Natural killer cell (primary cell): ENCODE data around the gene PAH. TPM values are rescaled to one million over a fixed set of nuclear protein-coding genes. Genes with fewer than 3 reads are reported as not detected.

Experiments used
- ATAC-seq, 3 donors: fragments of 150-1000 bp in 2 of 3; fragments of 200-7000 bp in 1 of 3; cut with Tn5 transposase; 1 replicate in 1 of 3; 2 replicates in 2 of 3; pipeline ENCODE4 v1.10.0; 2021; ENCODE audit warnings: mild to moderate bottlenecking in 2 of 3, moderate library complexity in 2 of 3
- DNase-seq, 2 donors: peaks; one replicate each; pipeline versions ENCODE4 v3.0.0 to v3.0.0-alpha.2; 2013 to 2021; ENCODE audit warnings: mixed read lengths in 1 of 2
- H3K27ac ChIP-seq: one replicate; pipeline ENCODE4 v1.5.1; 2013; ENCODE audit warnings: mild to moderate bottlenecking, low read length
- H3K27me3 ChIP-seq: one replicate; pipeline ENCODE4 v1.6.1; 2013; ENCODE audit warnings: low read length; ENCODE audit not compliant: control insufficient read depth, insufficient read depth
- H3K36me3 ChIP-seq: one replicate; pipeline ENCODE4 v1.6.1; 2013; ENCODE audit warnings: low read length; ENCODE audit not compliant: control insufficient read depth, insufficient read depth
- H3K4me1 ChIP-seq: one replicate; pipeline ENCODE4 v1.6.1; 2013; ENCODE audit warnings: low read length; ENCODE audit not compliant: control insufficient read depth, insufficient read depth
- H3K4me3 ChIP-seq: one replicate; pipeline ENCODE4 v1.5.1; 2013; ENCODE audit warnings: low read length
- H3K9me3 ChIP-seq: one replicate; pipeline ENCODE4 v1.6.1; 2013; ENCODE audit warnings: low read length; ENCODE audit not compliant: control insufficient read depth, insufficient read depth
- H3K27ac Mint-ChIP-seq, 2 donors: one replicate each; pipeline ENCODE4 v1.8.0; 2022; ENCODE audit warnings: mild to moderate bottlenecking in 2 of 2, mixed read lengths in 2 of 2, moderate library complexity in 1 of 2
- H3K27me3 Mint-ChIP-seq, 2 donors: one replicate each; pipeline ENCODE4 v1.8.0; 2022; ENCODE audit warnings: low read depth in 2 of 2, mixed read lengths in 2 of 2
- H3K36me3 Mint-ChIP-seq: one replicate; pipeline ENCODE4 v1.8.0; 2022; ENCODE audit warnings: mixed read lengths
- H3K4me1 Mint-ChIP-seq, 2 donors: one replicate each; pipeline ENCODE4 v1.8.0; 2022; ENCODE audit warnings: mixed read lengths in 2 of 2
- H3K4me3 Mint-ChIP-seq: one replicate; pipeline ENCODE4 v1.8.0; 2022; ENCODE audit warnings: mild to moderate bottlenecking, moderate library complexity, mixed read lengths
- H3K9me3 Mint-ChIP-seq, 2 donors: one replicate each; pipeline ENCODE4 v1.8.0; 2022; ENCODE audit warnings: mixed read lengths in 2 of 2
- CTCF ChIP-seq: fragments of 200-600 bp; IDR thresholded peaks from one replicate; pipeline ENCODE4 v1.8.0; 2022; ENCODE audit warnings: antibody characterized with exemption
- WGBS: methylation state at CpG from one replicate; pipeline ENCODE4 v1.1.7; 2013; ENCODE audit warnings: missing lambda C conversion rate; ENCODE audit not compliant: insufficient coverage; 5-methylcytosine and 5-hydroxymethylcytosine counted together
- intact Hi-C: fragments of 100-400 bp; cut with micrococcal nuclease; formaldehyde crosslinking; loops from one replicate; pipeline ENCODE4 v1.14.2; 2022
- total RNA-seq, 4 donors: library from RNA; stranded (reverse); fragments of 120-200 nt in 1 of 4; gene quantifications; one replicate each; pipeline versions ENCODE4 v1.2.3 to v1.2.4, GENCODE V29; 2013 to 2022

PAH gene
- total RNA-seq, 3 donors from 2014 or later (not counting 1 experiment from before 2014, with no cell fraction given): not detected

GRCh38 chr12:102946042-102946441, 29.0 kb upstream of the PAH start:
- intact Hi-C loops: no loop called here
- ATAC-seq: no peak
- Histone ChIP-seq H3K9me3 (no peaks in the 10 kb centered on the region), H3K4me1 (no peaks in the 10 kb centered on the region), H3K27me3 (peaks cover under 1% of the 10 kb centered on the region), H3K36me3 (no peaks in the 10 kb centered on the region), H3K27ac (no peak overlapping the region), H3K4me3 (no peak overlapping the region)
- H3K9me3 Mint-ChIP-seq: peaks cover 0 to 2% of the 10 kb centered on the region in 2 donors
- no peaks in the 10 kb centered on the region for H3K4me1 Mint-ChIP-seq
- peaks cover 11 to 23% of the 10 kb centered on the region in 2 donors for H3K27me3 Mint-ChIP-seq
- no peaks in the 10 kb centered on the region for H3K36me3 Mint-ChIP-seq
- DNase-seq: no peak
- no peak for TF ChIP-seq CTCF
- H3K27ac Mint-ChIP-seq: no peak overlapping the region
- 66% methylated on average over 2 of the region's 2 CpGs for WGBS
- no peak overlapping the region for H3K4me3 Mint-ChIP-seq

GRCh38 chr12:102939670-102940222, 22.7 kb upstream of the PAH start:
- no peaks in the 10 kb centered on the region for H3K27me3 Mint-ChIP-seq
- DNase-seq (no peak), ATAC-seq (no peak)
- intact Hi-C loops: no loop called here
- no peak overlapping the region for H3K27ac Mint-ChIP-seq
- WGBS: 61% methylated on average over 2 of the region's 2 CpGs
- H3K27ac ChIP-seq: no peak overlapping the region
- no peak overlapping the region for H3K4me3 Mint-ChIP-seq
- no peaks in the 10 kb centered on the region for H3K36me3 Mint-ChIP-seq
- peaks cover 0 to 2% of the 10 kb centered on the region in 2 donors for H3K9me3 Mint-ChIP-seq
- no peaks in the 10 kb centered on the region for H3K4me1 ChIP-seq
- no peak for TF ChIP-seq CTCF
- H3K27me3 ChIP-seq: no peaks in the 10 kb centered on the region
- H3K4me1 Mint-ChIP-seq: no peaks in the 10 kb centered on the region
- H3K36me3 ChIP-seq: no peaks in the 10 kb centered on the region
- H3K9me3 ChIP-seq: peaks cover 3% of the 10 kb centered on the region
- H3K4me3 ChIP-seq: no peak overlapping the region

GRCh38 chr12:102939059-102939458, 22.0 kb upstream of the PAH start:
- Histone ChIP-seq H3K9me3 (peaks cover 3% of the 10 kb centered on the region), H3K4me1 (no peaks in the 10 kb centered on the region), H3K27me3 (no peaks in the 10 kb centered on the region), H3K4me3 (no peak overlapping the region), H3K36me3 (no peaks in the 10 kb centered on the region), H3K27ac (no peak overlapping the region)
- 66% methylated on average over 2 of the region's 2 CpGs for WGBS
- H3K27ac Mint-ChIP-seq: no peak overlapping the region
- DNase-seq: no peak
- ATAC-seq: no peak
- intact Hi-C loops: no loop called here
- TF ChIP-seq CTCF: no peak
- no peak overlapping the region for H3K4me3 Mint-ChIP-seq
- no peaks in the 10 kb centered on the region for H3K27me3 Mint-ChIP-seq
- H3K4me1 Mint-ChIP-seq: no peaks in the 10 kb centered on the region
- H3K36me3 Mint-ChIP-seq: no peaks in the 10 kb centered on the region
- no peaks in the 10 kb centered on the region for H3K9me3 Mint-ChIP-seq

GRCh38 chr12:102933168-102933567, 16.1 kb upstream of the PAH start:
- H3K4me3 Mint-ChIP-seq: no peak overlapping the region
- no peaks in the 10 kb centered on the region for H3K9me3 ChIP-seq
- no peak for TF ChIP-seq CTCF

More at GRCh38 chr12:102933168-102933567, 16.1 kb upstream of the PAH start:
- H3K27me3 Mint-ChIP-seq: no peaks in the 10 kb centered on the region
- DNase-seq (no peak), ATAC-seq (no peak)
- Histone ChIP-seq H3K36me3 (no peaks in the 10 kb centered on the region), H3K4me3 (no peak overlapping the region), H3K4me1 (no peaks in the 10 kb centered on the region), H3K27me3 (no peaks in the 10 kb centered on the region), H3K27ac (no peak overlapping the region)
- H3K9me3 Mint-ChIP-seq: peaks cover 0 to 3% of the 10 kb centered on the region in 2 donors
- H3K4me1 Mint-ChIP-seq: no peaks in the 10 kb centered on the region
- intact Hi-C loops: no loop called here
- no peaks in the 10 kb centered on the region for H3K36me3 Mint-ChIP-seq
- no CpG with 5 or more reads among the region's 1 CpG for WGBS
- no peak overlapping the region for H3K27ac Mint-ChIP-seq
